ENCODE measurements around the gene ZNF837.

The ZNF837 gene

GRCh38 chr19:58318297-58318696, 62.5 kb downstream of the ZNF837 start:
- FAIRE-seq (no peak), DNase-seq (ENCODE audit: insufficient read length) (no peak)
- TF ChIP-seq POLR2AphosphoS5 (IDR thresholded peaks at IDR 0.05; ENCODE audit: low read depth, low read length) (no peak), TAF1 (IDR thresholded peaks at IDR 0.05; ENCODE audit: borderline replicate concordance, low read depth, low read length) (no peak), POLR2A (IDR thresholded peaks at IDR 0.05; ENCODE audit: low read depth, low read length) (no peak)

Data from GM12892 (cell line).